NCI-H2081 treated with DMSO at 0.1 percent for 48 hours (cell line): ENCODE measurements around the gene PEX14.

Experiments used
- DNase-seq: peaks from one replicate; lab custom pipeline; 2025; lab: John Stamatoyannopoulos, UW

The PEX14 gene

DNA sequence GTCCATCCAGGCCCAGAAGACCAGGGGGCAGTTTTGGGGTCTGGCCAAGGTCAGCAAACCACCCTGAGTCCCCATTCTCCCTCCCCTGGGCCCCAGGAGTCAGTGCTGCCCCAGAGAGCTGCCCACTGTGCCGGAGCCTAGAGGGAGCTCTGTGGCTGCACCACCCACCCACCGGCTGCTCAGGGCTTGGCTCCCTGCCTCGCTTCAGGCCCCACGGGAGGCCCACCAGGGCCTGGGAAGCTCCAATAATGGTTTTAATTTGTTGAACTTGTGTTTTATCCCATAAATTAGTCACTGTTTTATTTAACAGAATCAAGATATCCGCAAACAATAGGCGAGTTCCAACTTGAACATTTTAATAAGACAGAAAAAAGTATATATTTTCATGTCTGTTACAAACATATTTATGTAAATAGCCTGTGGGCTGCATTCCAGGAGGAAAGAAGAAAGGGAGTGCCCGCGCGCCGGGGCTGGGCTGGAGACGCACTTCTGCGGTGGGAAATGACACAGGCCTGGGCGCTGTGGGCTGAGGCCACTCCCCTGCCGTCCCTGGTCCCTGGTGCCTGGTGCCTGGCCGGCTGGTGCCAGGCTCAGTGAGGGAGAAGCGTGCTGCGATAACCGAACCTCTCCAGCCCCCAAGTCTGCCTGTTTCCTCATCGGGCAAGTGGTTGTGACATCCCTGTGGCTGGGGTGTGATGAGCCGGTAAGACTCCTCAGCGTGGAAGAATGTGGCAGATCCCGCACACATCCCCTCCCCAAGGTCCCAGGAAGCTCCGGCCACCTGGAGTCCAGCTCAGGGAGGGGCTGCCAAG is 160.5 kb downstream of the PEX14 start:
- DNase-seq = peak; percentile 22

DNA sequence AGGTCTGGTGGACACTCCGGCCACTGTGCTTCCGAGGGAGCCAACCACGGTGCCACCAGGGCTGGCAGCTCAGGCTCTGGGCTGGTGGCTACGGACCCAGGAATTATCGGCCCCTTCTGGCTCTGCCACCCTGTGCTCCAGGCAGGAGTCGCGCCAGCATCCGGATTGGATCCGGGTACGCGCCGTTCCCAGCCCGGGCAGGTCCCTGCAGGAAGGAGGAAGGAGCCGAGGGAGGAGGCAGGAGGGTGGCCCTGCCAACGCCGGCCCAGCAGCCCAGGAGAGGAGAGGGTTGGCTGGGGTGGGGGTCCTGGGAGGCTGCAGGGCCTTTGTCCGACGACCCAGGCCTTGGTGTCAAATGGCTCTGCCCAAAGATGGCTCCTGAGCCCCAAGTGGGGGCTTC is 161.2 kb downstream of the PEX14 start:
- no peak for DNase-seq

DNA sequence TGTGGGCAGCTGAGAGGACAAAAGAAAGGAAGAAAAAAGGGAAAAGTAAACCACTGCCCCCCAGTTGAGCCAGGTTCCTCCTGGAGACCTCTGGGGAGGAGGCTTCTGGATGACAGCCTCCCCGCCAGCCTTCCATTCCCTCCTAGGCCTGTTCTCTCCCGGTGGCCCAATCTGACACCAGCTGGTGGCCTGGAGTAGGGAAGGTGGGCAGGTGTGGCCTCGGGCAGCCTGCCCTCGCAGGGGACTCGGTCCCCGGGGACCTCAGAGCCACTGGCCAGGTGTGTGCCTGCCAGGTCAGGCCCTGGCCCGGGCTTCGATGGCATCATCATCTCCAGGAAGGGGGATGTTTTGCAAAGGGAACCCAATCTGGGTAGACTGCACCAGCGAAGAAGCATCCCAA is 162.7 kb downstream of the PEX14 start:
- no peak for DNase-seq

DNA sequence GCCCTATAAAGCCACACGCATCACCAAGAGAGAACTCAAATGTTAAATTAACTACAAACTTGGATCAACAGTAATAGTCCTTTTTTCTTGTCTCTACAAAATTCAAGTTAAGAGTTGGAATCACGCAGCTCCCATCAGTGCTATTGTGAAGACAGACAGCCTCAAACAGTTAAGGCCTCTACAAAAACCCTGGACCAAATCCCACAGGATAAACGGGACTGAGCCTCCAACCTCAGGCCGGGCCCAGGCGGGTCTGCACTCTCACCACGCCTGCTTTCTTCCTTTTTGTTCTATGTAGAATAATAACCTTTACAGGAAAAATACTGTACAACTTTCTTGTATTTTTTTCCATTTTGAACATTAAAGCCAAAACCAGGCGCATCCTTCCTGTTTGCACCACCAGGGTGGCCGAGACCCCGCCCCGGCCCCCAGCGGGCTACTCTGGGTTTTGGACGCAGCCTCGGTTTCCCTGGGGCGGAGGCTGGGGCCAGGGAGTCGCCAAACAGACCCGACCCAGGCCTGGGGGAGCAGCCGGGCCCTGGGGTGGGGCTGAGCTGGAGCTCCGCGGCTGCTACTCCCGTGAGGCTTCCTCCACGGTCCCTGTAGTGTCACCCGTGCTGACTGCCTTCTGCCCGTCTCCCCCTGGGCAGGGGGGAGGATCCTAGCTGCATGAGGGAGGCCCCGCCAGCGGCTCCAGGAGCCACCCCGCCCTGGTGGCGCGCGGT is 163.2 kb downstream of the PEX14 start:
- no peak for DNase-seq

DNA sequence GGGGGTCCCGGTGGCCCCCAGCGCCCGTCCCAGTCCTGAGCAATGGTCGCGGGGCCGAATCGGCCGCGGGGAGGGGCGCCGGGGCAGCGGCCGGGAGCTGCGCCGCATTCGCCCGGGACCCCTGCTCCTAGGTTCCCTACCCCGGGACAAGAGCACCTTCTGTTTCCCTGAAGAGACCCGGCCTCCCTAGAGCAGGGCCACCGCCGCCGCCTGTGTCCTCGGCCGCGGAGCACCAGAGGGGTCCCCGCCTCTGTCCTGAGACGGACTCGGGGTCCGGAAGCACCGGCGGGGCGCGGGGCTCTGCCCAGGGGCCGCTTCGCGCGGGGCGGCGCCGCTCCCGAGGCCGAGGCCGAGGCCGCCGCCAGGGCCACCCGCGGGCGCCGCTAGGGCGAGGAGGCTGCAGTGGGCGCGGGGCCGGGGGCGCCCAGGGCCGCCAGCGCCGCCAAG is 163.8 kb downstream of the PEX14 start:
- no peak for DNase-seq

DNA sequence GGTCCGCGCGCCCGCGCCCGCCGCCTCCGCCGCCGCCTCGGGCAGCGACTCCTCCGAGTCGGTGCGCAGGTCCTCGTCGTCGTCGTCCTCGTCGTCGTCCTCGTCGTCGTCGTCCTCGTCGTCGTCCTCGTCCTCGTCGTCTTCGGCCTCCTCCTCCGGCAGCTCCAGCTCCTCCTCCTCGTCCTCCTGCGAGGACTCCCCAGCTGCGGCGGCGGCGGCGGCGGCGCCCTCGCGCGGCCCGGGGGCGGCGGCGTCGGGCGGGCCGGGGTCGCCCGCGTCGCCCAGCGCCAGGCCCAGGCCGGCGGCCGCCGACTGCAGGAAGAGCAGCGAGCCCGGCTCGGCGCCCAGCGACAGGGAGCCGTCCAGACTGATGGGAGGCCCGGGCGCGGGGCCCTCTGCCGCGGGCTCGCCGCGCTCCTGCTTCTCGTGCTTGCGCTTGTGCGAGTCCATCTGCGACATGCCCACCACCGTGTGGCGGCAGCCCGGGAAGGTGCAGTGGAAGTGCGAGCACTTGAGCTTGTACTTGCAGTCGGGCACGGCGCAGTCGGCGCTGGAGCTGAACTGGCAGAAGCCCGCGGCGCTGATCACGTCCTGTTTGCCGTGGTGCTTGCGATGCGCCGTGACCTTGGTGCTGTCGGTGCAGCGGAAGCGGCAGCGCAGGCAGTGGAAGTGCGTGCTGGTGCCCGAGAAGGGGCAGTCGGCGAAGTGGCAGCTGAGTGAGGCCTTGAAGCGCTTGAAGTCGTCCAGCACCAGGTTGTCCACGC is 164.4 kb downstream of the PEX14 start:
- DNase-seq = no peak

DNA sequence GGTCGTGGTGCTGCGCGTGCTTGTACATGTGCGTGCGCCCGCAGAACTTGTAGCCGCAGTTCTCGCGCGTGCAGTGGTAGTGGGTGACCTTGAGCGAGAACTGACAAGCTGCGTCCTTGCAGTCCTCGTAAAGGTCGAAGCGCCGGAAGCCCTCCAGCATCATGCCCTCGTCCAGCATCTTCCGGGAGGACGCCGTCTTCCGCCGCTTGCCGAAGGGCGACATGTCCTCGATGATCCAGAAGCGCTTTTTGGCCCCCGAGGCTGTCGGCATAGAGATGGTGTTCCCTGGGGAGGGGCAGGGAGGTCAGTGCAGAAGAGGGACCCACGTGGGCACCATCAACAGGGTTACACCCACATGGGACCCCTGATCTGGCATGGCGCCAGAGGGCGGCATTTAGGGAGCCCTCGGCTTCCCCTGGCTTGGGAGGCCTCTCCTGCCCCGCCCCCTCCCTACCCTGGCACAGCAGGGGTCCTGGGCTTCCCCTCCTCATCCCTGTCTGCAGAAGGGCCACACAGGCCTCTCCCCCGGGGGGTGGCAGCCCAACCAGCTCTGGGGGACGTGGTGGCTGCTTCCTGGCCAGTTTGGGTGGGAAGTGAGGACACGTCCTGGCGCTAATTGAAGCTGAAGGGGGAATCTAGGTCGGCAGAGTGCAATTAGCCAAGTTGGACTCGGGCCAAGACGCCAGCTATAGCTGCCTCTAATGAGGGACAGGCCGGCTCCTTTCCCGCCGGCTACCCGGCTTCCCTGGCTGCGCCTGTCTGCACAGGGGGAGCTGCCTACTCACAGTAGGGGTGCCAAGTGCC is 165.2 kb downstream of the PEX14 start:
- DNase-seq = peak; percentile 11

DNA sequence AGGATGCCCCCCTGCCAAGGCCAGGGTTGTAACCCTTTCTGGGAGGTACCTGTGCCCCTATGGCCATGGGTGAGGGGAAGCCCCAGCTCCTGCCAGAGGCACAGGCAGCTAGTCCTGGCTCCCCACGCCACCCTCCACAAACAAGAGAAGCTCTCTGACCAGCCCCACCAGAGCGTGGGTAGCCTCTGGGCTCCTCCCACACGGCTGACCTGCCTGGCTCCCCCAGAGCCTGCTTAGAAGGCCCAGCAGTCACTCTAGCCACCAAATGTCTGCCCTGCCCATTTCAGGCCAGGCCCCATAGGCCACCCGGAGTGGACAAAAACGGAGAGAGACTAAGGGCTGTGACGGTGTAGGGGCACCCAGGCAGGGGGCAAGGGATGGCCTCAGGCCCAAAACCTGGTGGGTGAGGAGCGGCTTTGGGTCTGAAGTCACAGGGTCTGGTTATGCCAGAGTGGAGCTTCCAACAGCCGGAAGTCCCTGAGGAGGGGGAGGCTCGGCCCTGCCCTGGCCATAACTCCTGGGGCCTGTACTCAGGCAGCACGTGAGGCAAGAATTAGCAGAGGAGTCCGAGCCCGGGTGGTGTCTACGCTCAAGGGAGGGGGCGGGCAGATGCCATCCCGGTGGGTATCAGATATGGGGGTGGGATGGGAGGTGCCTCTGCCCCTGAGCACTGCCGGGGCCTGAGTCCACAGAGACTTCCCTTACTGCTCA is 166.2 kb downstream of the PEX14 start:
- DNase-seq = no peak

DNA sequence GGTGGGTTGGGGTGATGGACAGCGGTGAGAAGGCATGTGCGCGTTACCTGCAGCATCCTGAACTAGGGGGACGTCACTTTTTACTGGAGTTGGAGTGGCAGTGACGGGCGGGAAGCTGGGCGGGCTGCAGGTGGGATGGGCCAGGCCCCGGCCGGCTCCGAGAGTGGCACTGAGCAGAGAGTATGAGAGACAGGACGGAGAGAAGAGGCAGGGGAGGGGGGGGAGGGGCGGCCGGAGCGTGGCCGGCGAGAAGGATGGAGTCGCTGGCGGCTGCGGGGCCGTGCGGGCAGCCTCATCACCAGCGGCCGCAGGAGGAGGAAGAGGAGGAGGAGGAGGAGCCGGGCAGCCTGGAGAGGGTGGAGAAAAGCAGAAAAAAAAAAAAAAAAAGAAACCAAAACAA is 167.2 kb downstream of the PEX14 start:
- no peak for DNase-seq

DNA sequence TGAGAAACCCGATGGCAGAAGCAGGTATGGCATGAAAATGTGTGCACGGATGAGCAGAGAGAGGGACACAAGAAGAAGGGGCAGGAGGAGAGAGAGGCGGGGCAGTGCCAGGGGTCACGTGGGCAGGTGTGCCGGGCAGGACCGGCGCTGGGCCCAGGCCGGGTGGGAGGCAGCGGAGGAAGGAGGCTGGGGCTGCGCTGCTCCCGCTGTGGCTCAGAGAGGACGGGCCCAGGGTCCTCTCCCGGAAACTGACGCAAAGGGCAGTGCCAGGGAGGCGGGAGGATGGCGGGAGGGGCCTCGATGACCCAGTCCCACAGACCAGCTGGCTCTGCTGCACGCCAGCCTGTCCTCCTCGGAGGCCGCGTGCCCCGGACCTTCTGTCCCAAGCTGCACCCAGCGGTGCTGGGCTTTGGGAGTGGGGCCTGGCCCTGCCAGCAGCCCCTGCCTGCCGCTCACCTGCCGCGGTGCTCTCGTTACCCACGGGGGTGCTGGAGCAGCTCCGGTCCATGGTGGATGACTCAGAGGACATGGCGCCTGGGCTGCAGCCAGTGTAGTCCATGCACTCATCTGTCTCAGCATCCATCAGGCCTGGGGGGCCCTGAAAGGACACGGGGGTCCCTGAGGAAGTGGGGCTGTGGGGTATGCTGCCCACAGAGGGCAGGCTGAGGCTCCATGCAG is 167.8 kb downstream of the PEX14 start:
- no peak for DNase-seq

DNA sequence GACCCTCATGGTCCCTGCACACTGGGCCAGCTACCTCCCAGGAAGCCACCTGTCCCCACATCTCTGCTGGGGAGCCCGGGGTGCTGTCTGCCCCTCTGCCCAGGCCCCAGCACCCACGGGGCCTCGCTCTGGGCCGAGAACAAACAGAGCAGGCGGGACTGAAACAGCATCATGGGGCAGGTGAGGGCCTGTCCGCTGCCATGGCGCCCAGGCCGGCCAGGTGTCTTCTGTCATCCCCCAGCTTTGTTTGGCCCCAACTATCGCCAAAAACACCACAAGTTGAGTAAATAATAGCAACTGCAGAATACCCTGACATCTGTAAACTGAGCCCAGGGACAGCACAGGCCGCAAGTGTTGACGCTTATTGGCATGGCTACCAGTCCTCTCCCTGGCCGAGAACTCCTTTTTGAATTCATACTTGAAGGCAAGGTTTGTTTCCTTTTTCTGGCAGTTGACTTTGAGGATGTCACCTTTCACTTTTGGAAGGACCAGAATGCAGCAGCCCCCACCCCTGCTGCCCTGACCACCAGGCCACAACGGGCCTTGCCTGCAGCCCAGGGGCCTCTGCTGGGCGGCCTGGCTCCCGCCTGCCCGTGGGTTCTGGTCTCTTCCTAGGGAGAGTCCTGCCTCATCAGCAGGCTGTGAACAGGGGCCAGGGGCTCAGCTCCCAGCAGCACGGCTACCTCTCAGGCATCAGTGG is 169.0 kb downstream of the PEX14 start:
- DNase-seq = no peak

DNA sequence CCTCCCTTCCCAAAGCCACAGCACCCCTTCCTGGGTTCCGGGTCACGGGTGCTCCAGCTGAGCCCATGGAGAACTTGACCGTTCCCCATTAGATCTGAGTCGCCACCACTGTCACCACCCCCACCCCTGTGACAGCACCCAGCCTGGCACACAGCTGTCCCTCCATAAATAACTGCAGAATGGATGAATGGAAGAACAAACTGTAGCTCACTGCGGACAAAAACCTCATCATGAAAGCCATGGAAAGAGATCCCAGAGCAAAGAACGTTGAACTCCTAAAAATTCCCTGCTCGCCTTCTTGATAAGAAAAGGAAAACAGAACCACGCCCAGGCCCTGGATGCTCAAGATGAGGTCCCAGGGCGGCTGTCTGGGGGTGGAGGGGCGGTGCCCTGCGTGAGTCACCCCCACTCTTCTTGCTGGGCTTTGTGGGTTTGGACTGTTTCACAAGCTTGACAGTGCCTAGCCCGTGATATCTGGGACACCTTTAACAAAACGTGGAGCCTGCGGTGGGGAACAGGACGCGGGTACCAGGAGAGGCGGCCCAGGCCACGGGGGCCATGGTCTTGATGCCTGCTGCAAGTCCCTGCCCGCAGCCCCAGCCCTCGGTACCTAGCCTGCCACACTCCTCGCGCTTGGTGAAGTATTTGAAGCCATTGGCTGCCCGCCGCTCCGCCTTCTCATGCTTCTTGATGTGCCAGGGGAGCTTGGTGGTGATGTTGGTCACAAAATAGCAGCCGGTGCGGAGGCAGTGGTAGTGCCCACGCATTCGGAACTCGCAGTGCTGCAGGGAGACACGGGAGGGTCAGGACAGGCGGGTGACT is 169.8 kb downstream of the PEX14 start:
- no peak for DNase-seq

DNA sequence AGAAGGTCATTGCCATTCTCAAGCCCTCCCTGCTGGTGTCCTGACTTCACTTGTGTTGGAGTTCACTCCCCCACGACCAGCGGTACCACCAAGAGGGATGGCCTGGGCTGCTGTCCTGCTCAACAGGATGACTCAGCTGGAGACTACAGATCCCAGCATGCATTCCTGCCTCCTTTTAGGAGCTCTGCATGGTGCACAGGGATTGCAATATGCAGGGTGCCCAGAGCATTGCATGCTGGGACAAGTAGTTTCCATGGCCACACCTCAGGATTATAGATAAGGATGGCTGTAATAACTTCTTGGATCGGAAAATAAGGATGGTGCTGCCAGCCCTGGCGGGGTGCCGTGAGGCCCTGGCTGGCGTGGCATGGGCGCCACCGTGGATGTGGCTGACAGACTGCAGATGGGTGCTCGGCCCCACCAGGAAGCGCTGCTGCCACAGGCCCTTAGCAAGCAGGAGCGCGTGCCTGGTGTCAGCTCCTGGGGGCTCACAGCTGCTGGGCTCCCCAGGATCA is 171.7 kb downstream of the PEX14 start:
- no peak for DNase-seq

DNA sequence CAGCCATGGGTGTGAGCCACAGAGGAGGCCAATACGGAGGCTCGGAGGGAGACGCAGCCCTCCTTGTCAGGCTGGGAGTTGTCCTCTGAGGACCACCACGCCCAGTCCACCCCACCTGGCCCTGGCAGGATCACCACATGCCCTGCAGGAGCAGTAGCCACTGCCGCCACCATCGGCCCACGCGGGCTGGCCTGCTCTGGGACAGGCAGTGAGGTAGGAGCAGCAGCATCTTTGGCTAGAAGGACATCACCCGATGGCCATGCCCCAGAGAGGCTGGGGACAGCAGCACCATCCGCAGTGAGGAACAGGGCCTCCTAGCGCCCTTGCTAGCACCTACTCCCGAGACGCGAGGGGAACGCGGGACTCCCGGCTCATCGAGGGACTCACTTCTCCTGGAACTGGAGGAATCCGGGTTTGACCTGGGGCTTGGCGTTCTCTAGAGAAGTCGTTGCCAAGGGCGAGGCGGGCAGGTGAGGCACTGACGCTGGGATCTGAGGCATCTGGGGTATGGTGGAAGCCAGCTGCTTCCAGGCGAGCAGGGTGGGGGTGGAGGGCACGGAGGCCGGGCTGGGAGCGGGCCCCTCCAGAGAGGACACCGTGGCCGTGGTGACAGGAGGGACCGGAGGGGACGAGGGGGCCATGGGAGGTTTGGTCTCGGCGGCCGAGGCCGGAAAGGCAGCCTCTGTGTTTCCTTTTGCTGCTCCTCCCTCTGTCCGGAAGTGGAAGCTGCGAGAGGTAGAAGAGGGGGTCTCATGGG is 172.8 kb downstream of the PEX14 start:
- no peak for DNase-seq

DNA sequence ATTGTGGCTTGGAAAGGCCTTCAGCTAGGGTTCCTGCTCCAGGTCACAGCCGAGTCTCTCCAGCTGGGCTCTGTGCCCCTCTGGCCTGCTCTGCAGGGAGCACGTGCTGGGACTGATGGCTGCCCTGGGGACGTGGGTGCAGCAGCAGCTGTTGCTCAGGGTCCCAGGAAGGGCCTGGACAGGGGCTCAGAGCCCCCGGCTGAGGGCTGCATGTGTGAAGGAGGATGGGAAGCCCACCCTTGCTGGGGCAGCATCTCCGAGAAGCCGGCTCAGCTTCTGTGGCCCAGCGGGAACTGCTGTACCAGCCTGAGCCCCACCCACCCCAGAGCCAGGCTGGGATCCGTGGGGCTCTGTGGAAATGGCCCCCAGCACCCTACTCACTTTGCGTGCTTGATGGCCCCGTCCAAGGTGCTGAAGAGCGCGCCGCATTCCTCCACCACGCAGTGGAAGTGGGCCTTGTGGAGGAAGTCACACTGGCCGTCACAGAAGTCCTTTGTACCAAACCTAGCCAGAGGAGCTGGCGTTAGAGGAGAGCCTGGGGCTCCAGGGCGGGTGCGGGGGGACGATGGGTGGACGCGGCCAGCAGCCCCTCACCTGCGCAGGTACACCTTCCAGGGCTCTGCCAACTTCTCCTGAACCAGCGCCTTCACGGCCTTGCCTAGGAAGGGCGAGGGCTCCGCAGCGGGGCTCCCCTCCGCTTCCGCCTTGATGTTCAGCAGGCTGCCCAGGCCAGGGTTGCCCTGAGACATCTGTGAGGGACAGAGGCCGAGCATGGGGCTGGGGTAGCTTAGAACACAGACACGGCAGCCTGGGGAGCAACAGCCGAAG is 174.2 kb downstream of the PEX14 start:
- no peak for DNase-seq

DNA sequence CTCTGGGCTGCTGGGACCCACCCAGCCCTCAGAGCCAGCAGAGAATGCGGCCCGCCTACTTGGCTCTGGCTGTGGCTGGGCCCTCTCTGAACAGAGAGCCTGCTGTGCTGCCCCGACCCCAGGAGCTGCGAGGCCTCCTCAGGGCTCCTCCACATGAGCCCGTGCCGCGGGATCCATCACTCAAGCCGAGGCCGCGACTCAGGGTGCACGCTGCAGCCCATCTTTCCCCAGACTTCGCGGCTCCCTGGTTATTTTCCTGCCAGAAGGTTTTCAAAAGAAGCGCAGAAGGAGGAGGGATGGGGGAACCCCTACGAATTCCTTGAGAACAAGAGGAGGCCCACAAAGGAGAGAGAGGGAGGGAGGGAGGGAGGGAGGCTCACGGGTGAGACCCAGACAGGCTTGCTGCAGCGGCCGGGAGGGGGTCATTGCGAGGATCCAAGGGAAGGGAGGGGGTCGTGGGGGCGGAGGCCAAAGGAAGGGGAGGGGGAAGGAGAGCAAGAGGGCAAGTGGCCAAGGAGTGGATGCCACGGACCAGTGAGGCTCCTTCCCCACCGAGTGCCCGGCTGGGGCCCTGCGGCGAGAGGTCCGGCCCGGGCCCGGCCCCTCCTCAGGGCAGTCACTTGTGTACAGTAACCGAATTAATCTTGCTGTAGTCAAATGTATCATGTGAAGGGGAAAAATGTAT is 174.9 kb downstream of the PEX14 start:
- no peak for DNase-seq
